GM10266 (cell line): ENCODE measurements around the gene BRAF.
"Not testable (repeated sequence)": the region's sequence is repeated elsewhere in the genome, so short reads cannot be mapped to it uniquely, and the experiment has no call there.

Experiments
- DNase-seq: peaks from one replicate; pipeline ENCODE4 v3.0.0; 2012; ENCODE audit errors: extremely low spot score
- TF ChIP-seq, protein P1 (sequence below): IDR thresholded peaks from 2 replicates; pipeline ENCODE4 v1.5.1; 2012; ENCODE audit warnings: mild to moderate bottlenecking, low read depth; ENCODE audit not compliant: control insufficient read depth, insufficient read depth; ENCODE audit errors: missing control alignments

Gene BRAF

DNA sequence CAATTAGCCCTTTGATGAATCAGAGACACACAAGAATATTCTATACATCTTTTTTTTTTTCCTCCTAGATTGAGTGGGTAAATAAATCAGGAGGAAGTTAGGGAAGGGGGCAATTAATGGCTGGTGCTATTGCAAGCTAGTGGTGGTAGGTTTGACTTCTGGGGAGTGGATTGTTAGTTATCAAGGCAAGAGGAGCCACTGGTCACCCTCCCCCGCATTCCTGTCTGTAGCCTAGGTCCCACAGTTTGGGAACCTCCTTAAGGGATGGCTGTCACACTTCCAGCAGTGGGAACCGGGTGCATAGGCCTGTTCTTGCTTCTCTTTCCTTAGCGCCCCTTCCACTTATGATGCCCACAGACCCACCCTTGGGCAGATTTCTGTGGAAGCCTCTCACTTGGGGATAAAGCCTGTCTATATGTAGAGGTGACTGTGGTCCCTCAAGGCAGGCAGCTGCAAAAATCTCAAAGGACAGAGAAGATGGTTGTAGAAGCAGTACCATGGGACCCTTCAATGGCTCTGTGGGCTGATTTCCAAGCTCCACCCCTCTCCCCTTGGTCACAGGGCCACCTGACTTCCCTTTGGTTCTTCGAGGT lies 254.3 kb downstream of the BRAF start:
- TF ChIP-seq, protein P1, sequence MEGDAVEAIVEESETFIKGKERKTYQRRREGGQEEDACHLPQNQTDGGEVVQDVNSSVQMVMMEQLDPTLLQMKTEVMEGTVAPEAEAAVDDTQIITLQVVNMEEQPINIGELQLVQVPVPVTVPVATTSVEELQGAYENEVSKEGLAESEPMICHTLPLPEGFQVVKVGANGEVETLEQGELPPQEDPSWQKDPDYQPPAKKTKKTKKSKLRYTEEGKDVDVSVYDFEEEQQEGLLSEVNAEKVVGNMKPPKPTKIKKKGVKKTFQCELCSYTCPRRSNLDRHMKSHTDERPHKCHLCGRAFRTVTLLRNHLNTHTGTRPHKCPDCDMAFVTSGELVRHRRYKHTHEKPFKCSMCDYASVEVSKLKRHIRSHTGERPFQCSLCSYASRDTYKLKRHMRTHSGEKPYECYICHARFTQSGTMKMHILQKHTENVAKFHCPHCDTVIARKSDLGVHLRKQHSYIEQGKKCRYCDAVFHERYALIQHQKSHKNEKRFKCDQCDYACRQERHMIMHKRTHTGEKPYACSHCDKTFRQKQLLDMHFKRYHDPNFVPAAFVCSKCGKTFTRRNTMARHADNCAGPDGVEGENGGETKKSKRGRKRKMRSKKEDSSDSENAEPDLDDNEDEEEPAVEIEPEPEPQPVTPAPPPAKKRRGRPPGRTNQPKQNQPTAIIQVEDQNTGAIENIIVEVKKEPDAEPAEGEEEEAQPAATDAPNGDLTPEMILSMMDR = no peak
- no peak for DNase-seq

DNA sequence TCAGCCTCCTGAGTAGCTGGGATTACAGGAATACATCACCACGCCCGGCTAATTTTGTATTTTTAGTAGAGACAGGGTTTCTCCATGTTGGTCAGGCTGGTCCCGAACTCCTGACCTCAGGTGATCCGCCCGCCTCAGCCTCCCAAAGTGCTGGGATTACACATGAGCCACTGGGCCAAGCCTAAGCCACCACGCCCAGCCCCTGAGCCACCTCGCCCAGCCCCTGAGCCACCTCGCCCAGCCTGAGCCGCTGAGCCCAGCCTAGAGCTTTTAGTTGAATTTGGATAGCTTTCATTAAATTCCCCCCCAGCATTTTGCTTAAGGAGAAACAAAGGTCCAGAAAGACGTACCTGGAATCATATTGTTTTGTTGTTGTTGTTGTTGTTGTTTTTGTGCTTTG lies 254.9 kb downstream of the BRAF start:
- not testable (repeated sequence) for DNase-seq

DNA sequence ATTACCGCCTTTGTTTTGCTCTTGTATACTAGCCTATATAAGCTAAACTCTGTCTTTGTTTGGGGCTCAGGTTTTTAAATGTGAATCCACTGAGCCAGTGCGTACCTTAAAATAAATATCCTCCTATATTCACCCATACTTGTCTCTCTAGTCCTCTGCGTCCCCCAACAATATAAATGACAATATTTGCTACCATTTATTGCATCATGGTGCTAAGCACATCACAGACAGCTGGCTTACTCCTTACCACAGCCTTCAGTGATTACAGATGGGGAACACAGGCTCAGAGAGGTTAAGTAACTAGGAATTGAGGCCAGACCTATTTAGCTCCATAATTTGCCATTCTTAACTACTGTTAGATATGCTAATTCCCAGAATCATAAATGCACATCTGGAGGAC lies 255.4 kb downstream of the BRAF start:
- no peak for DNase-seq
- TF ChIP-seq, protein P1 = no peak
